Activated T-helper 2 cell treated with anti-CD3 and anti-CD28 coated beads, Interferon-gamma antibody, Interleukin-2, Interleukin-4, amounts not matched to agents 10 μg/mL and 5 μg/mL and 100 μg/mL, durations not matched to agents 14 hours and 24 hours and 36 hours (primary cell): Measurements from ENCODE around the gene AK2. TPM values are rescaled to one million over a fixed set of nuclear protein-coding genes. Genes with fewer than 3 reads are reported as not detected.

Experiments used
- DNase-seq: peaks from one replicate; pipeline ENCODE4 v3.0.0; 2021; ENCODE audit warnings: low spot score
- H3K27ac Mint-ChIP-seq: one replicate; pipeline ENCODE4 v1.8.0; 2021; ENCODE audit warnings: mixed read lengths
- H3K27me3 Mint-ChIP-seq: one replicate; pipeline ENCODE4 v1.8.0; 2021; ENCODE audit warnings: low read depth, mixed read lengths
- H3K36me3 Mint-ChIP-seq: one replicate; pipeline ENCODE4 v1.8.0; 2021; ENCODE audit warnings: low read depth, mixed read lengths
- H3K4me1 Mint-ChIP-seq: one replicate; pipeline ENCODE4 v1.8.0; 2021; ENCODE audit warnings: low read depth, mixed read lengths
- H3K4me3 Mint-ChIP-seq: one replicate; pipeline ENCODE4 v1.8.0; 2021; ENCODE audit warnings: low read depth, mild to moderate bottlenecking, moderate library complexity, mixed read lengths
- H3K9me3 Mint-ChIP-seq: one replicate; pipeline ENCODE4 v1.8.0; 2021; ENCODE audit warnings: mixed read lengths
- intact Hi-C: fragments of 100-400 bp; cut with micrococcal nuclease; formaldehyde crosslinking; loops from one replicate; pipeline ENCODE4 v1.15.1; 2023
- total RNA-seq: library from RNA; stranded (reverse); gene quantifications from 2 replicates; pipeline ENCODE4 v1.2.3, GENCODE V29; 2022

The AK2 gene
- total RNA-seq, 1 donor from 2014 or later, result 349 TPM

DNA sequence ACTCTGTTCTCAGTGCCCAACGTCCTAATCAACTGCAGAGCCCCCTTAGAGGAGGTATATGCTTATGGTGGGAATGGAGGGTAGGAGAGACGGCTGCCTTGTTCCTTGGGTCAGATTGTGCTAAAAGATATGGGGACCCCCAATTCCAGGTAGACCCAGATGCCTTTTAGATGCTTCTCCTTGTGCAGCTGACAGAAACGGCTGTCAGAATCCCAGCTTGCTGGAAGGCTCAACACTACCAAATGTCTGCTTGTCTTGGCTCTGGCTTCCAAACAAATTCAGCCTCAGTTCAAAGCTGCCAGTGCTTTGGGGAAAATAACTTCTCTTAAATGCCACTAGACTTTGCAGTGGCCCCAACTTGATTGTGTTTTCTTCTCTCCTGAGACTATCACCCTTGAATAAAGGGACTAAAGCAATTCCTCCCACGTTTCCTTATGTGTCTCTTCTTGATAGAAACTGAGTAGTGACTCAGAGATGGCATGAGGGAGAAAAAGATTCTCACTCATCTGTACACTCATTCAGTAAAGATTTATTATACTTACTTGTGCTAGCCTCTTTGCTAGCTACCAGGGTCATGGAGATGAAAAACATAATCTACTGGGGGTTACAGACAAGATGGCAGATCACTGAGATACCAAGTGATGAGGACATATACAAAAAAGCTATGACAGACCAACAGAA is 68.7 kb downstream of the AK2 start:
- H3K27me3 Mint-ChIP-seq, result peaks cover 11% of the 10 kb centered on the region
- no peak overlapping the region for H3K4me3 Mint-ChIP-seq
- no peaks in the 10 kb centered on the region for H3K9me3 Mint-ChIP-seq
- intact Hi-C loops, result no loop called here
- peaks cover 46% of the 10 kb centered on the region for H3K4me1 Mint-ChIP-seq
- peaks cover 6% of the 10 kb centered on the region for H3K36me3 Mint-ChIP-seq
- peak overlapping the region; percentile 88 for H3K27ac Mint-ChIP-seq
- no peak for DNase-seq

DNA sequence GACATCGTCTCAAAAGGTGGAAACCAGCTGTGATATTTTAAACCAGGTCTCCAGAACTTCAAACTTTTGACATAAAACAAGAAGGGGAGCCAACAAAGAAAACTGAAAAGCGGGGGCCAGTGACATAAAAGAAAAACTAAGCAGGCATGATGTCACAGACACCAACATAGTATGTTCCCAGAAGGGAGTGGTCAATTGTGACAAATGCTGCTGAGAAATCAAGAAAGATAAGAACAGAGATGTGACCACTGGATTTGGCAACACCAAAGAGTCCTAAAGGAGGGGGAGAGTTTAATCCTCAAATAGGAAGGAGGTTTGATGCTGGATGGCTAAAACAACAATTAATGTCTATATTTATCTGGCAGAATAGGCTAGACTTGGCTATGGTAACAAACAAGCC is 69.8 kb downstream of the AK2 start:
- H3K4me3 Mint-ChIP-seq, result no peak overlapping the region
- peak overlapping the region; percentile 6 for H3K27ac Mint-ChIP-seq
- no peak for DNase-seq
- no peaks in the 10 kb centered on the region for H3K9me3 Mint-ChIP-seq
- intact Hi-C loops, result no loop called here
- H3K27me3 Mint-ChIP-seq, result peaks cover 4% of the 10 kb centered on the region
- peaks cover 49% of the 10 kb centered on the region for H3K4me1 Mint-ChIP-seq
- H3K36me3 Mint-ChIP-seq, result peaks cover 14% of the 10 kb centered on the region

DNA sequence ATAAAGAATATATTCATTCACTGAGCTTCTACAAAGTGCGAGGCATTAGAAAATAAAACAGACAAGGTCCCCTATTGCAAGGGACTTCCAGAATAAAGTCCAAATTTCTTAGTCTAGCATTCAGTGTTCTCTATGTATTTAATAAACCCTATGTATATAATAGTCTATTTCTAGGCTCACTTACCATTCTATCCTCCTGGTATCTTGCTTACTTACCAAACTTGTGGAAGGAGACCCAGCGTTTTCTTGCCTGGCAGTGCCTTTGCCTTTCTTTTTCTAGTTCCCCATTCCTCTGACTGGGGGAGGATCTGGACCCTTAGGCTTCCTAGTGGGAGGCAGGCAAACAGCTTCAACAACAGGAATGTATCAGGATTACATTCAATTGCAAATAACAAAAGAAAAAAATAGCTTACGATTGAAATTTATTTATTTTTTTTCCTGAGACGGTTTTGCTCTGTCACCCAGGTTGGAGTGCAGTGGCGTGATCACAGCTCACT is 71.4 kb downstream of the AK2 start:
- Mint-ChIP-seq H3K4me1 (peaks cover 45% of the 10 kb centered on the region), H3K4me3 (peak overlapping the region; percentile 76), H3K36me3 (peaks cover 14% of the 10 kb centered on the region), H3K9me3 (no peaks in the 10 kb centered on the region), H3K27ac (peak overlapping the region; percentile 74), H3K27me3 (no peaks in the 10 kb centered on the region)
- no peak for DNase-seq
- intact Hi-C loops, result loop anchor here (2.0 kb wide), 1 partner anchor 60 kb away; no protein-coding TSS in a partner anchor

DNA sequence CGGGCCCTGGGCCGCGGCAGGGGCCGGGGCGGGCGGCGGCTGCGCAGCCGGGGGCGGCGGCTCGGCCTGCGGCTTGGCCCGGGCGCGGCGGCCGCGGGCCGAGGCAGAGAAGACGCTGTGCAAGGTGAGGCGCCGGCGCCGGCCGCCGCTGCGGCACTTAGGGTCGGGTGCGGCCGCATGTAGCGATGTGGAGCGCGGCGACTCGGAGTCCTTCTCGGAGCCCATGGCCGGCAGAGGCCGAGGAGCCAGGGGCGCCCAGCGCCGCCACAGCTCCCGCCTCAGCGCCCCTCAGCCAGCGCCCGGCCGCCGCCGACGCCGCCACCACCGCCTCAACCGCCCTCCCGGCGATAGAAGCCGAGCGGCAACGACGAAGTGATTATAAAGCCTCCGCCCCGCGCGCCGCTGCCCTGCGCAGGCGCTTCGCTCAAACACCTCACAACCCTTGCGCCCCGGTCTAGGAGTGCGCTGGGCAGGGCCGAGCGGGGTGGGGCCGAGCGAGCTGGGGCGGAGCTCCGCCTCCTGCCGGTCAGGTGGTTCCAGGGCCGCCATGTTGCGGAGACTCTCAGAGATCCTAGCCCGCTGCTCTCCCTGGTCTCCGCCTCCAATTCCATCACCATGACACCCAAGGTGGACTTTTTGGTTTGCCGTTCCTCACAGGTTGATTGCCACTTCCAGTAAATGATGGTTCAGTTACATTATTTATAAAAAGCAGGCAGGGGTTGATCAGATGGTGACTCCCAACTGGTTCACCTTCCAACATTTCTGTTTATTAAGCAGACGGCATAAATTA is 72.0 kb downstream of the AK2 start, which contains the start of gene RNF19B:
RNF19B (minus strand) TSS at position 349 of the 790 bp plus-strand sequence; CDS start at position 225, 124 bp downstream.
- Mint-ChIP-seq H3K4me1 (peaks cover 49% of the 10 kb centered on the region), H3K9me3 (no peaks in the 10 kb centered on the region), H3K27ac (peak within 1 kb of the TSS; percentile 74)

DNA sequence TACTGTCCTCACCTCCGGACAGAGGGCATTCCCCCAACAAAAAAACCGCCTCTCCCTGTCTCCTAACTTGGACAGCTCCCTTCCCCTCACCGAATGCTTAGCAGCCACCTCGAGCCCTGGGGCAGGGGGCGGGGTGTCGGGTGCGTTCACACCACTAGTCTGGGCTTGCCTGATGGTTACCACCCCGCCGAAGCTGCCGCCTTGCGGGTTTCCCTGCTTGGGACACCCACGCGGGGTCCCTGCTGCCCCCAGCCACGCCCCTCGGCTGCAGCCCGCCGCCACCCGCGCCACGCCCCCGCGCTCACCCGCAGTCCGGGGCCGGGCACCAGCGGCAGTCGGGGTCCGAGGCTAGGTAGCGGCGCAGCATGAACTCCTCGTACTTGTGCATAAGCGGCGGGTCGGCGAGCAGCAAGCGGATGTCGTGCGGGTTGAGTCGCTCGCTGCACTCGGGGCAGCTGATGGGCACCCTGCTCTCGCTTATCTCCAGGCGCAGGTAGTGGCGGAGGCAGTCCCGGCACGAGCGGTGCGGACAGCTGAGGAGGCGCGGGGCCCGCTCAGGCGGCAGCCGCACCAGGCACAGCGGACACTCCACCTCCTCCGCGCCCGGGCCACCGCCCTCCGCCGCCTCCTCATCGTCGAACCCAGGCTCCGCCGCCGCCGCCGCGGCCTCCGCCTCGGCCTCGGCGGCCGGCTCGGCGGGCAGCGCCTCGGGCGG is 72.8 kb downstream of the AK2 start:
- Mint-ChIP-seq H3K27ac (peak overlapping the region; percentile 61), H3K27me3 (no peaks in the 10 kb centered on the region), H3K4me1 (peaks cover 49% of the 10 kb centered on the region), H3K4me3 (peak overlapping the region; percentile 91), H3K9me3 (no peaks in the 10 kb centered on the region), H3K36me3 (peaks cover 20% of the 10 kb centered on the region)
- DNase-seq, result peak; percentile 60
- intact Hi-C loops, result loop anchor here (1.0 to 5.0 kb wide), 6 partner anchors 17 to 163 kb away; partner anchors contain the start of gene AK2

More for the DNA sequence above, 72.0 kb downstream of the AK2 start, which contains the start of gene RNF19B:
- Mint-ChIP-seq H3K27me3 (no peaks in the 10 kb centered on the region), H3K4me3 (peak within 1 kb of the TSS; percentile 91), H3K36me3 (peaks cover 14% of the 10 kb centered on the region)
- intact Hi-C loops, result loop anchor here (1.0 to 5.0 kb wide), 5 partner anchors 17 to 163 kb away; partner anchors contain the start of gene AK2
- peak; percentile 94 for DNase-seq

DNA sequence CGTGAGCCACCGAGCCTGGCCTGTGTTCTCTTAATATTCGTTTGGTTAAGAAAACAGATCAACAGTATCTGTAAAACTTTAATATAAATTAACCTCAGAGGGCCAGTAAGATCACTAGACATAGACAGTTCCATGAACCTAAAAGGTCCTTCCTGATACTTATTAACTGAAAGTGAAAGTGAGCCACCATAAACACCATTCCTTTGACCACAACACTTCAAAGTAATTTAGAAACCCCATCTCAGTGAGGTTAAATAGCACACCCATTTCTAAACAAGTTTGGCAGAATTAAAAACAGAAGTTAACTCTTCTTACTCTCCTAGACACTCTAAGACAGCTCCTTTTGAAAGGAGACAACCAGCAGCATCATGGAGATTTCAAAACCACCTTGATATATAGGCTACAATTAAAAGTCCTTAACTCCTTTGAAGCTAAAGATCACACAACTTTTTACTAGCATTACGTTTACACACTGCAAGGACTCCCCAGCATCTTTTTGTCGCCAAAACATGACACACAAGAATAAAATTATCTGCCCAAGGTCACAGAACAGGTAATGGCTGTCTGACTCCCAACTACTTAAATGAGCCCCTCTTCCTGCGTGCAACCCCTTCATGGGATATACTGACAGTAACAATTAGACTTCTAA is 74.3 kb downstream of the AK2 start:
- Mint-ChIP-seq H3K4me1 (peaks cover 54% of the 10 kb centered on the region), H3K4me3 (peak overlapping the region; percentile 91), H3K27ac (peak overlapping the region; percentile 57), H3K27me3 (no peaks in the 10 kb centered on the region), H3K36me3 (peaks cover 28% of the 10 kb centered on the region), H3K9me3 (no peaks in the 10 kb centered on the region)
- intact Hi-C loops, result loop anchor here (2.0 to 5.0 kb wide), 3 partner anchors 28 to 165 kb away; partner anchors contain the start of gene AK2
- DNase-seq, result no peak

DNA sequence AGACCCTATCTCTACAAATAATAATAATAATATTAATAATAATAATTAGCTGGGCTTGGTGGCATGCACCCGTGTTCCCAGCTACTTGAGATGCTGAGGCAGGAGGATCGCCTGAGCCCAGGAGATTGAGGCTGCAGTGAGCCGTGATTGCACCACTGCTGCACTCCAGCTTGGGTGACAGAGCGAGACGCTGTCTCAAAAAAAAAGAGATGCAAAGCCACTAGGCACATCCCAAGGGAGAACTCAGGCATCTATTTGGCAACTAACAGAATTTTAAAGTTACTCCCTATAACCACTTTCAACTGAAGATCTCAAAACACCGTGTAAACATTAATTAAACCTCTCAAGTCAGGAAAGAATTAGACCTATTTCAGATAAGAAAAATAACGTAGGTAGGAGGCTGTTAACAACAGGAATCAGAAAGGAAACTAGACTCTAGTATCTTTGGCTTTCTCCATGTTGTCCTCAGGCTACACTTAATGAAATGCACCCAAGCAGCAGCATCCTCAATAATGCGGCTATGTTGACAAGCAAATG is 75.8 kb downstream of the AK2 start:
- intact Hi-C loops, result loop anchor here (5.0 kb wide), 2 partner anchors 76 to 166 kb away; partner anchors contain the start of gene AK2
- H3K9me3 Mint-ChIP-seq, result no peaks in the 10 kb centered on the region
- peaks cover 33% of the 10 kb centered on the region for H3K36me3 Mint-ChIP-seq
- peak overlapping the region; percentile 49 for H3K4me3 Mint-ChIP-seq
- peaks cover 58% of the 10 kb centered on the region for H3K4me1 Mint-ChIP-seq
- DNase-seq, result no peak
- no peaks in the 10 kb centered on the region for H3K27me3 Mint-ChIP-seq
- peak overlapping the region; percentile 0 for H3K27ac Mint-ChIP-seq

DNA sequence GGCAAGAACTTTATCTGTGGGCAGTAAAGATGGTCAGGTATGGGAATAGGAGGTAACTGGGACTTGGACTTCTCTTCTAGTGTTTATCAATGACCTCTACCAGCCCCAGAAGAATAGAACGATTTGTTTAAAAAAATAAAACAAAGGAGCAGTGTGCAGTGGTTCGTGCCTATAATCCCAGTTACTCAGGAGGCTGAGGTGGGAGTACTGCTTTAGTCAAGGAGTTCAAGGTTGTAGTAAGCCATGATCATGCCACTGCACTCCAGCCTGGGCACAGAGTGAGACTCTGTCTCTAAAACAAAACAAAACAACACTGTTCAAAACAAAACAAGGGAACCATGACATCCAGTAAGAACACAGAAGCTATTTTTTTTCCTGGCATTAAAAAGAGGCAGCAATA is 76.3 kb downstream of the AK2 start:
- H3K4me3 Mint-ChIP-seq, result peak overlapping the region; percentile 14
- H3K9me3 Mint-ChIP-seq, result no peaks in the 10 kb centered on the region
- intact Hi-C loops, result loop anchor here (5.0 kb wide), 2 partner anchors 77 to 167 kb away; partner anchors contain the start of gene AK2
- no peak for DNase-seq
- H3K36me3 Mint-ChIP-seq, result peaks cover 37% of the 10 kb centered on the region
- no peak overlapping the region for H3K27ac Mint-ChIP-seq
- H3K4me1 Mint-ChIP-seq, result peaks cover 60% of the 10 kb centered on the region
- no peaks in the 10 kb centered on the region for H3K27me3 Mint-ChIP-seq

DNA sequence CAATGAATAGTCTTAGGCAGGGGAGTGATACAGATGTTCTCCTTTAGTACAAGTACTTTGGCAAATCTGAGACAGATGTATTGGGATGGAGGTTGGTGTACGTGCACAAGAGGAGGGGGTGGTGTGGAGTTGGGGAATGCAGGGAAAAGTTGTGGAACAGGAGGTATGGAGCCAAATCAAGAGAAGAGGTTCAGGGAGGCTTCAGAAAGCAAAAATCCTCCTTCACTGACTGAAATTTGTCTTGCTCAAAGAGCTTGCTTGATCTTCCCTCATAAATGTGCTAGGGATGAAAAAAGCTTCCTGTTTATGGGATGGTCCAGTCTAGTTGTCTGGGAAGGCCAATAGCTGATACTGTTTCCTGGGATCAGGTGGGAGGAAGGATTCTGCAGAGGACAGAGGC is 77.9 kb downstream of the AK2 start:
- intact Hi-C loops, result no loop called here
- H3K36me3 Mint-ChIP-seq, result peaks cover 44% of the 10 kb centered on the region
- no peaks in the 10 kb centered on the region for H3K27me3 Mint-ChIP-seq
- peaks cover 66% of the 10 kb centered on the region for H3K4me1 Mint-ChIP-seq
- H3K4me3 Mint-ChIP-seq, result no peak overlapping the region
- H3K9me3 Mint-ChIP-seq, result no peaks in the 10 kb centered on the region
- peak overlapping the region; percentile 57 for H3K27ac Mint-ChIP-seq
- DNase-seq, result no peak
